Tibial artery (tissue), 4 donors: Measurements from ENCODE around the gene SLC25A13.

Experiments
- DNase-seq, 2 donors: peaks; one replicate each; pipeline ENCODE4 v3.0.0-alpha.2; 2019
- H3K27ac ChIP-seq, 2 donors: fragments of 200-600 bp; sonication (generic) in 1 of 2; 1 replicate in 1 of 2; 2 replicates in 1 of 2; pipeline ENCODE4 v1.5.1; 2018 to 2019; ENCODE audit warnings: mild to moderate bottlenecking in 1 of 2
- H3K27me3 ChIP-seq, 2 donors: fragments of 200-600 bp; sonication (generic) in 1 of 2; one replicate each; pipeline versions ENCODE4 v1.5.1 to v1.6.0; 2016 to 2019
- H3K36me3 ChIP-seq, 3 donors: fragments of 200-600 bp; sonication (generic) in 2 of 3; one replicate each; pipeline ENCODE4 v1.5.1; 2016 to 2019; ENCODE audit warnings: mild to moderate bottlenecking in 2 of 3
- H3K4me1 ChIP-seq, 4 donors: fragments of 200-600 bp; sonication (generic) in 2 of 4; 1 replicate in 3 of 4; 2 replicates in 1 of 4; pipeline ENCODE4 v1.5.1; 2016 to 2019
- H3K4me3 ChIP-seq, 2 donors: fragments of 200-600 bp; sonication (generic) in 1 of 2; 1 replicate in 1 of 2; 2 replicates in 1 of 2; pipeline ENCODE4 v1.5.1; 2018 to 2019; ENCODE audit warnings: mild to moderate bottlenecking in 2 of 2
- H3K9me3 ChIP-seq, 3 donors: fragments of 200-600 bp; sonication (generic) in 1 of 3; one replicate each; pipeline ENCODE4 v1.5.1; 2016 to 2019
- intact Hi-C: fragments of 100-400 bp; cut with DNase I; formaldehyde crosslinking; loops from one replicate; pipeline ENCODE4 v1.15.0; 2023; ENCODE audit warnings: low total_unique reads
- TF ChIP-seq, protein P1 (sequence below), 2 experiments: fragments of 200-600 bp in 1 of 2; fragments of 450-650 bp in 1 of 2; IDR thresholded peaks; one replicate each; pipeline ENCODE4 v1.5.1; 2017 to 2019; ENCODE audit warnings: antibody characterized with exemption in 2 of 2, mild to moderate bottlenecking in 1 of 2, moderate library complexity in 1 of 2

SLC25A13 gene

DNA sequence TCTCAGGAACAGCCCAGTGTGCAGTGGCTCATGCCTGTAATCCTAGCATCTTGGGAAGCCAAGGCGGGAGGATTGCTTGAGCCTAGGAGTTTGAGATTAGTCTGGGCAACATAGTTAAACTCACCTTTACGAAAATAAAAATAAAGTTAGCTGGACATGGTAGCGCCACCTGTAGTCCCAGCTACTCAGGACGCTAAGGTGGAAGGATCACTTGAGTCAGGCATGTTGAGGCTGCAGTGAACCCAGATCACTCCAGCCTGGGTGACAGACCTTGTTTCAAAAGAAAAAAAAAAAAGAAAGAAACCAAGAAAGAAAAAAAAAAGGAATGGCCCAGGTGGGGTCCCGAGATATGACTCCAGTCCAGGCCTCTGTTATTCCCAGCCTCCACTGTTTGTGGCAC, 96.6 kb downstream of the SLC25A13 start:
- no peaks in the 10 kb centered on the region for H3K9me3 ChIP-seq
- no peak for DNase-seq
- no peaks in the 10 kb centered on the region for H3K27me3 ChIP-seq
- peaks cover 0 to 13% (median 13%) of the 10 kb centered on the region in 3 donors for H3K36me3 ChIP-seq
- H3K4me1 ChIP-seq, result no peaks in the 10 kb centered on the region
- TF ChIP-seq, protein P1, sequence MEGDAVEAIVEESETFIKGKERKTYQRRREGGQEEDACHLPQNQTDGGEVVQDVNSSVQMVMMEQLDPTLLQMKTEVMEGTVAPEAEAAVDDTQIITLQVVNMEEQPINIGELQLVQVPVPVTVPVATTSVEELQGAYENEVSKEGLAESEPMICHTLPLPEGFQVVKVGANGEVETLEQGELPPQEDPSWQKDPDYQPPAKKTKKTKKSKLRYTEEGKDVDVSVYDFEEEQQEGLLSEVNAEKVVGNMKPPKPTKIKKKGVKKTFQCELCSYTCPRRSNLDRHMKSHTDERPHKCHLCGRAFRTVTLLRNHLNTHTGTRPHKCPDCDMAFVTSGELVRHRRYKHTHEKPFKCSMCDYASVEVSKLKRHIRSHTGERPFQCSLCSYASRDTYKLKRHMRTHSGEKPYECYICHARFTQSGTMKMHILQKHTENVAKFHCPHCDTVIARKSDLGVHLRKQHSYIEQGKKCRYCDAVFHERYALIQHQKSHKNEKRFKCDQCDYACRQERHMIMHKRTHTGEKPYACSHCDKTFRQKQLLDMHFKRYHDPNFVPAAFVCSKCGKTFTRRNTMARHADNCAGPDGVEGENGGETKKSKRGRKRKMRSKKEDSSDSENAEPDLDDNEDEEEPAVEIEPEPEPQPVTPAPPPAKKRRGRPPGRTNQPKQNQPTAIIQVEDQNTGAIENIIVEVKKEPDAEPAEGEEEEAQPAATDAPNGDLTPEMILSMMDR (IDR thresholded peaks at IDR 0.05), result no peak
- no peak overlapping the region for H3K27ac ChIP-seq
- intact Hi-C loops, result no loop called here
- H3K4me3 ChIP-seq, result no peak overlapping the region

DNA sequence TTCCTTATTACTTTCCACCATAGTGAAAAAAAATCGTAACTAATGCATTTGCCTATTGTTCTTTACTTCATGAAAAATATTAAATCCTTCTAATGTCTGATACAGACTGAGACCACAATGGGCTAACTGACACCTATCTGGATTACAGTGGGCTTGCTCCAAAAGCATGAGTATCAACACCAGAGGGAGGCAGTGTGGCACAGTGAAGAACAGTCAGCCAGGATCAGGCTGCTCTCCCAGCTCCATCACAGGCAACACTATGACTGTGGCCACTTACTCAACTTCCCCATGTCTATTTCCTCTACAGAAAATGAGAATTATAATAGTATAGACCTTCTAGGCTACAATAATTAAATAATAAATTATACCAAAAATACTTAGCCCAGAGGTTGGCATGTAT, 97.2 kb downstream of the SLC25A13 start:
- Histone ChIP-seq H3K36me3 (peaks cover 0 to 13% (median 13%) of the 10 kb centered on the region in 3 donors), H3K27ac (no peak overlapping the region), H3K9me3 (no peaks in the 10 kb centered on the region), H3K4me1 (peaks cover 0 to 2% (median 0%) of the 10 kb centered on the region in 4 donors), H3K4me3 (no peak overlapping the region), H3K27me3 (no peaks in the 10 kb centered on the region)
- TF ChIP-seq, protein P1 (IDR thresholded peaks at IDR 0.05), result no peak
- intact Hi-C loops, result no loop called here
- no peak for DNase-seq

DNA sequence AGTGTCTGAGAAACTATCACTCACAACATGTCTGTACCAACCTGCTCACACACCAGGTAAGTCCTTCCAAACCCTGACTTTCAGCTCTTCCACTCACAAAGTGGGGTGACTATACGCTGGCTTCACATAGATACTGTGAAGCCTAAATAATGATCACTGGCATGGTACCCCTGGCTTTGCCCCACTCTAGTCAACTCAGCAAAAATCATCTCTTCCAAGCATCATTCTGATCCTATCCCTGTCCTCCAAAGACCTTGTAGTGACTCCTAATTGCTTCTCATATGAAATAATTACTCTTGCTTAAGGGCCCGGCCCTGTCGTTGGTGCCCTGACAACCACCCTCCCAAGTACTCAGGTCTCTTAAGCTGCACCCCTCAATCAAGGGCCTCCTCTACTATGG, 97.8 kb downstream of the SLC25A13 start:
- intact Hi-C loops, result no loop called here
- Histone ChIP-seq H3K27ac (no peak overlapping the region), H3K4me3 (no peak overlapping the region), H3K27me3 (no peaks in the 10 kb centered on the region), H3K9me3 (no peaks in the 10 kb centered on the region), H3K4me1 (peaks cover 0 to 7% (median 0%) of the 10 kb centered on the region in 4 donors), H3K36me3 (peaks cover 0 to 7% (median 7%) of the 10 kb centered on the region in 3 donors)
- DNase-seq, result no peak
- TF ChIP-seq, protein P1 (IDR thresholded peaks at IDR 0.05), result no peak

- Histone ChIP-seq H3K4me1 (peaks cover 0 to 7% (median 0%) of the 10 kb centered on the region in 4 donors), H3K27me3 (no peaks in the 10 kb centered on the region), H3K27ac (no peak overlapping the region), H3K4me3 (no peak overlapping the region), H3K36me3 (no peaks in the 10 kb centered on the region), H3K9me3 (no peaks in the 10 kb centered on the region)
- intact Hi-C loops, result no loop called here
- TF ChIP-seq, protein P1 (IDR thresholded peaks at IDR 0.05), result no peak
- no peak for DNase-seq
Observed at GRCh38 chr7:96221888-96222287, 100.0 kb downstream of the SLC25A13 start.

DNA sequence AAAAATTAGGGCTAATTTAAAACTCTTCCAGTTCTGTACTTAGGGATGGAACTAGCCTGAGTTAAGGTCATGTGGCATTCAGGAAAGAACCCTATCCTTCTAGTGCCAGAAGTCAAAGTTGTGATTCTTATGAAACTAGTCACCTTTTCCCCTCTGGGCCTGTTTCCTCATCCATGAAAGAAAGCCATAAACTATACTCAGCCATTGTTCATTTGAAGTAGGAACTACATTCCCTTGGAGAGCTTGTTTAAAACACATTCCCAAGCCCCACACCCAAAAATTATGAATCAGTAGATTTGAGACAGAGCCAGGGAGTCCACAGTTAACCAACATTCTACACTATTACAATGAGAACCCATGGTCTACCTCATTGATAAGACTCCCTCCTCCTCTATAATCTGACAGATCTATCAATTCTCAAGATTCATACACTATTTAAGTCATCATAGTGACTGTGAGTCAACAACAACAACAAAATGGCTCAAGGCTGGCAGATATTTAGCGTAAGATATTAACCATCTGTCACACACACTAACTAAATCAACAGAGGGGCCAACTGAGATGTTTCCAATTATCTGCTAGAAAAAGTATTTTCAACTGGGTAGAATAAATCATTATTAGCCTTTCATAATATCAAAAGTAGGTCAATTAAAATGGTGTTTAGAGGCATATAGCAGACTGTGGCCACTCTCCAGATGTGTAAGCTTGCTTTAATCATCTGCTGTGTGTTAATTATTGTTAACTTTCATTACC, 102.3 kb downstream of the SLC25A13 start:
- Histone ChIP-seq H3K27me3 (no peaks in the 10 kb centered on the region), H3K4me1 (peaks cover 0 to 7% (median 0%) of the 10 kb centered on the region in 4 donors), H3K36me3 (no peaks in the 10 kb centered on the region), H3K27ac (no peak overlapping the region), H3K9me3 (no peaks in the 10 kb centered on the region), H3K4me3 (no peak overlapping the region)
- DNase-seq, result no peak
- TF ChIP-seq, protein P1 (IDR thresholded peaks at IDR 0.05), result no peak
- intact Hi-C loops, result no loop called here
